ENCODE data around the gene CSMD2.

DNA sequence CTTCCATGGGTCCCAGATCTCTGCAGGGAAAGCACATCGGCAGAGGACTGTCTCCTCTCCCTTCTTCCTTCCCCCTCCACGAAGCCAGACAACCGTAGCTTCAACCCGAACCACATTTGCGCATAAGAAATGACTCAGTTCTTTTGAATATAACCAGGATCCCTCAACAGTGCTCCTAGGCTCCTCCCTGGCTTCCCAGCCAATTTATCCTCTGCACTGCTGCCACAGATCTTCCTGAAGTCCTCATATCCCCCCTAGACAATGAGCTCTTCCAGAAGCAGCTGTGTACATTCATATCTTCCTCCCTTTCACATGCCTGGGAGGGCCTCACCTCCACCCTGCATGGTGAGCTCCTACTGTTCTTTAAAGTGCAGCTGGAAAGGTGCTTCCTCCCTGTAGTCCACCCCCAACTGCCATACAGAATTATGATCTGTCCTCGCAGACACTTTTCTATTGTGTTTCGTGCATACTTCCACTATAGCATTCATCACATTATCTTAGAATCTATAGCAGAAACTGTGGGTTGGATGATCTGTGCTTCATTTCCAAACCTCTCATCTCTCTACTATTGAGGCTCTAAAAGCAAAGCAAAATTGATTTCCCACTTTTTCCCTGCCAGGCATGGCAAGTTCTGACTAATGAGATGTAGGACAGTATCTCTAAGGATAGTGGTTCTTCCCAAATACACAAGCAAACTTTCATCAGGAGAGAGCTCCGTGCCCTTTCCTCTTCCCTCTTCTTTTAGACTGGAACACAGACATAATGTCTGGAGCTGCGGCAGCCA is 480.4 kb downstream of the CSMD2 start:
- no peak for TF ChIP-seq EZH2phosphoT487 (IDR thresholded peaks at IDR 0.05; ENCODE audit: borderline replicate concordance, low read depth, low read length)
- TF ChIP-seq, protein P1, sequence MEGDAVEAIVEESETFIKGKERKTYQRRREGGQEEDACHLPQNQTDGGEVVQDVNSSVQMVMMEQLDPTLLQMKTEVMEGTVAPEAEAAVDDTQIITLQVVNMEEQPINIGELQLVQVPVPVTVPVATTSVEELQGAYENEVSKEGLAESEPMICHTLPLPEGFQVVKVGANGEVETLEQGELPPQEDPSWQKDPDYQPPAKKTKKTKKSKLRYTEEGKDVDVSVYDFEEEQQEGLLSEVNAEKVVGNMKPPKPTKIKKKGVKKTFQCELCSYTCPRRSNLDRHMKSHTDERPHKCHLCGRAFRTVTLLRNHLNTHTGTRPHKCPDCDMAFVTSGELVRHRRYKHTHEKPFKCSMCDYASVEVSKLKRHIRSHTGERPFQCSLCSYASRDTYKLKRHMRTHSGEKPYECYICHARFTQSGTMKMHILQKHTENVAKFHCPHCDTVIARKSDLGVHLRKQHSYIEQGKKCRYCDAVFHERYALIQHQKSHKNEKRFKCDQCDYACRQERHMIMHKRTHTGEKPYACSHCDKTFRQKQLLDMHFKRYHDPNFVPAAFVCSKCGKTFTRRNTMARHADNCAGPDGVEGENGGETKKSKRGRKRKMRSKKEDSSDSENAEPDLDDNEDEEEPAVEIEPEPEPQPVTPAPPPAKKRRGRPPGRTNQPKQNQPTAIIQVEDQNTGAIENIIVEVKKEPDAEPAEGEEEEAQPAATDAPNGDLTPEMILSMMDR (conservative IDR thresholded peaks at IDR 0.05; ENCODE audit: low read length), result no peak
